ENCODE measurements around the gene BTBD2.

The BTBD2 gene

DNA sequence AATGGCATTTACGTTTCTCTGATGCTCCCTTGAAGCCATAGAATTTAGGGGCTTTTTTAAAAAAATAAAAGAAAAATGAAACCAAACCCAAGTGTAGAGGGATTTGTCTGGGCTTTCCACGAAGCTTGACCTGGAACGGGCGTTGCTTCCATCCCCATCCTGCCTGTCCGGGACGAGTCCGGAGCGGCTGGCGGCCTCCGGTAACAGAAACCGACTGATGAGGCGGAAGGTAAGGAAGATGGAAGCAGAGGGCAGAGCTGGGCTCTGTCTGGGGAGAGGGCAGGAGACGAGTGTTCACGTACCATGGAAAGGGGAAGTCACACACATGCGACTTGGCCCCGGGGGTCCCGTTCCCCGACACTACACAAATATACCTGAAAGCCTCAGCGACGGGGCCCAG is 34.3 kb downstream of the BTBD2 start:
- no peak for DNase-seq

DNA sequence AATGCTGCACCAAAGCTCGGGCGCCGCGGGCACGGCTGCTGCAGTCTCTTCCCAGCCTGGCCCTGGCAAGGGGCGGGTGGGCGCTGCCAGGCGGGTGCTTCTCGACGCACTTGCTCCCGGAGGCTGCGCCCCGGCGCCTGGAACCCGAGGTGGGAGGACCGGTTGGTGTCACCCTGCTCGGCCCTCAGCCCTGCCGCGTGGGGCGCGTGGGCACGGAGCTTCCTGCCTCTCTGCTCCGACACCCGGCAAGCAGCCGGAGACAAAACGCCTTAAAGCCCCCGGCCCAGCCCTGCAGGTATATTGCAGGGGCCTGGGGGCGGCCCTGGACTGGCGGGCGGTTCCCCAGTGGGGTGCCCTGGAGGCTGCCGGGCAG is 34.7 kb downstream of the BTBD2 start:
- no peak for DNase-seq

DNA sequence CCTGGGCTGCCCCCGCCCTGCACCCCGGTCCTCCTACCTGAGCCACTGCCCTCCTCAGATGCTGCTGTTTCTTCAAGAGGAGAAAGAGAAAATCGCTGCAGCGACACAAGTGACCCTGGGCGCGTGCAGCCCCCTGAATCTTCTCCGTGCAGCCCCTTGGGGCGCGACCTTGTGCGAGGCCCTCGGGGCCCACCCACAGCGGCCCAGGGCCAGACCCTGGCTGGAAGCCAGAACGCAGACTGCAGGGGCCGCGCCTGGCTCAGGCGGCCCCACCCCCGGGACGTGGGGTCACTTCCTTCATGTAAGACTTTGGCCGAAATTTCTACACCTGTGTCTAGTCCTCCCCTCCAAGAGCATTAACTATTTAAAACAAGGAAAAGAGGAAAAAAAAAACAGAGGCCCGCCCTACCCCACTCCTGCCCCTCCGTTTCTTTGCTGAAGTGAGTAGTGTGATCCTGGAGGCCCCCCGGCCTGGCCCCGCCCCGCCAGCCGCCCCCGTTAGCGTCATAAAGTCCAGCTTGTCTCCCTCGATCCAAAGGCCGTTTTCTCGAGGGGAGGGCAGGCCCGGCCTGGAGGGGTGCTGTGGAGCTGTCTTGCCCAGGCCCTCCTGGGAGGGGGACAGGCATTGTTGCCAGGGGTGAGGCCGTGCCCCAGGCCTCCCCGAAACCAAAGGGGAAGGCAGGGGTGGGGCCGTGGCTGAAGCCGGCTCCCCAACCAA is 35.3 kb downstream of the BTBD2 start:
- no peak for DNase-seq

DNA sequence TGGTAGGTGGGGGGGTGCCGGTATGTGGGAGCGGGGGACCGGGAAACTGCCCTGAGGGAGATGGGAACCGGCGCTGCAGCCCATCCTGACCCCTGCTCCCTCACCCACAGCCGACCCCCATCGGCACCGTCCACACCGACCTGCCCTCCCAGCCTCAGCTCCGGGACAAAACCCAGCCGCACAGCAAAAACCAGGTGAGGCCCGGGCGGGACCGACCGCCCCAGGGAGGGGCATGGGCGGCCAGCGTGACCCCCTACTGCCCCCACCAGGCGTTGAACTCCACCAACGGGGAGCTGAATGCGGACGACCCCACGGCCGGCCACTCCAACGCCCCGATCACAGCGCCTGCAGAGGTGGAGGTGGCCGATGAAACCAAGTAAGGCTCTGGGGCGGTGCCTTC is 35.9 kb downstream of the BTBD2 start:
- DNase-seq, result no peak

DNA sequence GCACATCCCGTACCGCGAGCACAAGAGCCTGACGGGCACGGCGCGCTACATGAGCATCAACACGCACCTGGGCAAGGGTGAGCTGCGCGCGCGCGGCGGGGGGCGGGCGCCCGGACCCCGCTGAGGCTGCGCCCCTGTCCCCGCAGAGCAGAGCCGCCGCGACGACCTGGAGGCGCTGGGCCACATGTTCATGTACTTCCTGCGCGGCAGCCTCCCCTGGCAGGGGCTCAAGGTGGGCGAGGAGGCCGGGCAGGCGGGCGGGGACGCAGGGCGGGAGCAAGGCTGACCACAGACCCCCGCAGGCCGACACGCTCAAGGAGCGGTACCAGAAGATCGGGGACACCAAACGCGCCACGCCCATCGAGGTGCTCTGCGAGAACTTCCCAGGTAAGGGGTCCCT is 36.5 kb downstream of the BTBD2 start:
- no peak for DNase-seq

DNA sequence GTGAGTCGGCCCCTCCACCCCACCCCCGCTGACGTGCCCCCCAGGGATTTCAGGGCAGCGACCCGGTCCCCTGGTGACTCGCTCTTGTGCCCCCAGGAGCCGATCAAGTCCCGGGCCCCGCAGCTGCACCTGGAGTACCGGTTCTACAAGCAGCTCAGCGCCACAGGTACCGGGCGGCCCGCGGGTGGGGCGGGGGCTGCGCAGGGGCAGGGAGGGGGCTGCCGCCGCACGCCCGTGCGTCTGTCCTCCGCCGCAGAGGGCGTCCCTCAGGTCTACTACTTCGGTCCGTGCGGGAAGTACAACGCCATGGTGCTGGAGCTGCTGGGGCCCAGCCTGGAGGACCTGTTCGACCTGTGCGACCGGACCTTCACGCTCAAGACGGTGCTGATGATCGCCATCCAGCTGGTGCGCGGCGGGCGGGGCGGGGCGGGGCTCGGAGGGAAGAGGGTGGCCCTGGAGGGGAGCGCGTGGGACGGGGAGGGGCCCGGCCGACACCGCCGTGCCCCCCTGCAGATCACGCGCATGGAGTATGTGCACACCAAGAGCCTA is 37.1 kb downstream of the BTBD2 start:
- no peak for DNase-seq

DNA sequence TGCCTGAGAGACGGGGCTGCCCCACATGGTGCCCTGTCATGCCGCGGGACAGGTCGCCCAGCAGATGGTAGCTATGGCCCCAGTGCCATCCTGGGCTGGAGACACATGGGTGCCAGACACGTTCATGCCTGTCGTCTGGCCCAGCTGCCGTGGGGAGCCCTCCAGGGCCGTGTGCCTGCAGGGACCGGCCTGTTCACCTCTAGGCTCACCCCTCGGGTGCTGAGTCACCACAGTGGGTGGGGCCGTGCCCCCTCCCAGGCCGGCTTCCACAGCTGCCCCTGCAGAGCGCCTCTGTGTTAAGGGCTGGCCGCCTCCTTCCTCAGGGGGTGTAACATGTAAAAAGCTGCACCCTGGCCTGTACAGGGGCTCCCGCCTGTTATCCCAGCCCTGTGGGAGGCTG is 38.4 kb downstream of the BTBD2 start:
- no peak for DNase-seq

DNA sequence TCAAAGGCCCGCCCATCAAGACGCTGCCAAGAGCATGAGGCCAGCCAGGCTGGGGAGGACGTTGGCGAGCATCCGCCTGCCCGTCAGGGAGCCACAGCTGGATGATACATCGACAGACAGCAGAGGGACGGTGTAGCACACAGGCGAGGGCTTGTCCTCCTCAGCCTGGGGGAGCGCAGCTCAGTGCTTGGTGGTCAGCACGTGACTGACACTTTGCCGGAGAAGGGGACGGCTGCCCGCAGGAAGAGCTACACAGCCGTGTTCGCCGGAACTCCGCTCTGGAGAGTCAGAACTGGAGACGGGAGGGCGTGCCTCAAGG is 40.4 kb downstream of the BTBD2 start:
- DNase-seq, result no peak

DNA sequence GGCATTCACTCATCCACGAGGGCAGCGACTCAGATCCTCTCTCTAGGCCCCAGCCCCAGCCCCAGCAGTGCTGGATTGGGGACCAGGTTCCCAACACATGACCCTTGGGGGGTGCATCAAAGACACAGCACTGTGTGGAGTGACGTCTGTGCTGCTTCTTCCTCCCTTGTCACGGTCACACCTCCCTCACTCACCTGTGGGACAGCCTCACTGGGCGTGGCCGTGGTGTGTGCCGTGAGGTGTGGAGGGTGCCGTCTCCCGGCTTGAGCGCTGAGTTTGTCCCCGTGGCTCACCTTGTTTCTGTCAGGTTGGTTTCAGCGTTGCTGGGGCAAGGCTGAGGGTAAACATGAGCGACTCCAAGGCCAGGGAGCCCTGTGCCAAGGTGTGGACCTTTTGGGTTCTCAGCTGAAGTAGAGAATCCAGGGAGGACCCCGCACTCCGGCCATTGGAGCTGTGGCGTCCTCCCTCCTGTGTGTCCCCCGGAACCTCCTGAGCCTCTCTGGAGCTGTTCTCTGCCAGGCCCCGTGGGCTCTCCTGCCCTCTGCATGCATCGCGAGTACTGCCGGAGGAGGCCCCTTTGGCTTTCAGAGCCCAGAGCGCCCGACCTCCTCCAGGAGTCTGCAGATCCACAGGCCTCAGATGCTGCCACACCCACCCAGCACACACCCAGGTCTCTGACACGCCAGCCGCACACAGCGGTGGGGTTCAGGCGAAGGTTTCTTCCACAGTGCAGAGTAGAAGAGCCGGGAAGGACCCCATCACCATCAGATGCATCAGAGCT is 40.9 kb downstream of the BTBD2 start:
- DNase-seq, result no peak

DNA sequence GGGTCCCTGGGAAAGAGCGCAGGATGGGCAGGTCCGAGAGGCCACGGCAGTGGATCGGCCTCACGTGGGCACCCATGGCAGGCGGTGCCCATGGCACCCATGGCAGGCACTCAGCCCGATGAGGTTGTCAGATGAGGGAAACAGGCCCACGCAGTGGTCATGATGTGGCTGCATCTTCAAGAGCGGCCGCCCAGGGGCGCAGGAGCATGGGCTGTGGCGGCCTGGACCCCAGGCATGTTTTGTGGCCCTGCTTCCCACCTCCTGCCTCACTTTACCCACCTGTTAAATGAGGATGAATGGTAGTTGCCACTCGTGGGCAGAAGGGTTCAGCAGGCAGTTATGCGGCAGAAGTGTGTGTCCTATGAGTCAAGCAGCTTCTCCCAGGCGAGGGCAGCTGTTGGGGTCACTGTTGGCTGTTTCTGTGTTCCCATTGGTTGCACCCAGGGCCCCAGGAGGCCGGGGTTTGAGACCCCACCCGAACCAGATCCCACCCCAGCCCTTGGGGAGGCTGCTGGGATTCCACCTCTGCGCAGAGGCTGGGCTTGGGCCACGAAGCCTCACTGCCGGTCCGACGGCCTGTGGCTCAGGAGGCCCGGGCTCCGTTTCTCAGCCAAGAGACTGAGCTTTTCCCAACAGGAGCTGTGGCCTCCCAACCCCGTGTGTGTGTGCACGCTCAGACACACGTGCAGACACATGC is 44.6 kb downstream of the BTBD2 start:
- no peak for DNase-seq

DNA sequence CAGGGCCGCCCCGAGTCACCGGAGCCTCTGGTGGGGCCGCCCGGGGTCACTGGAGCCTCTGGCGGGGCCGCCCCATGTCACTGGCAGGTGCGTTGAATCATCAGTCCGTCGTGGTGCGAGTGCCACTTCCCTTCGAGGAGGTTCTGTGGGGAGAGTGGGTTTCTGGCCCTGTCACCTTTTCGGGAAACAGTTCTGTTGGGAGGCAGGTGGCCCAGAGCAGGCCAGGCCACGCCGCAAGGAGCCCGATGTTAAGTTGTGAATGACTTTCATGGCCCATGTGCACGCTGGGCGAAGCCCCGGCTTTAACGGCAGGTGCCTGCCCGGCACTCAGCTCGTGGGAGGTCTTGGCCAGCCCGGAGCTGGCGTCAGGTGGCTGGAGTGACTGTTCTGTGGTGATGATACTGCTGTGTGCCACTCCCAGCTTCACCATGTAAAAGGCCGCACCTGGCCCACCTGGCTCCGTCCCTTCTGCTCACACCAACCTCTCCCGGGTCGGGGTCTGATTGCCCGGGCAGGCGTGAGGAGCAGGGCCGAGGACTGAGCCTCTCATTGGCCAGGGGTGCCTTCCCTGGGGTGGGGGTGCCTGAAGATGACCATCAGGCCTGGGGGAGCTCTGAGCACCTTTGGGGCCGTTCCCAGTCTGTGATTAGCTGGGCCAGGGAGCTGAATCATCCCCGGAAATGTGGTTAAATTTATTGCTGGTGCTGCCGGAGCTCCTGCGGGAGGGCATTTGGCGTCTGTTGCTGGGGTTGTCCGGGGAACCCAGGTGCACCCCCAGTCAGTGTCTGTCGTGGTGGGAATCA is 45.3 kb downstream of the BTBD2 start:
- no peak for DNase-seq

DNA sequence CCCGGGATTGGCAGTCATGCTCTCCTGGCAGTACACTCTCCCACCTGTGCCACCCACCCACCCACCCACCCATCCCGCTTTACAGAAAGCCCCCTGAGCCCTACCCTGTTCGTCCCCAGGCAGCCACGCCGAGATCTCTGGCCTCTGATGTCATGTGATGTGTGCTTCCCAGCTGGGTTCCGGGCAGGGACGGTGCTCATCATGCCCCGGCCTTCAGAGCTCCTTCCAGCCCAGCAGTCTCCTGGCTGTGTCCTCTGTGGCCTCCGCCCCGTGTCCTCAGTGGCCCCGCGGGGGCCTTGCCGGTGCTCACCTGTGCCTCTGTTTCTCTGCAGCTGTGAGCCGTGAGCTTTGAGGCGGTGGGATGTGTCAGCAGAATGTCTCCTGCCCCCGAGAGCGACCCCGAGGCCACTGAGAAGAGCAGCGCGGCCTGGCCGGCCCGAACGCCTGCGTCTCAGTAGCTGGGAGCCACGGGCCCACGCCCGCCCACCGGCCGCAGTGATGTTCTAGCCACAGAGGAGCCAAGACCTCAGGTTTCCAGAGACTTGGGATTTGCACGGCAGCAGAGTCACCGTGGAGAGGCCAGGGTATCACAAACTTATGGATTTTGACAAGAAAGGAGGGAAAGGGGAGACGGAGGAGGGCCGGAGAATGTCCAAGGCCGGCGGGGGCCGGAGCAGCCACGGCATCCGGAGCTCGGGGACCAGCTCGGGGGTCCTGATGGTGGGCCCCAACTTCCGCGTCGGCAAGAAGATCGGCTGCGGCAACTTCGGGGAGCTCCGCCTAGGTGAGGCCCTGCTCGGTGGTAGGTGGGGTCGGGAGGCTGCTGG is 46.1 kb downstream of the BTBD2 start:
- DNase-seq, result no peak

DNA sequence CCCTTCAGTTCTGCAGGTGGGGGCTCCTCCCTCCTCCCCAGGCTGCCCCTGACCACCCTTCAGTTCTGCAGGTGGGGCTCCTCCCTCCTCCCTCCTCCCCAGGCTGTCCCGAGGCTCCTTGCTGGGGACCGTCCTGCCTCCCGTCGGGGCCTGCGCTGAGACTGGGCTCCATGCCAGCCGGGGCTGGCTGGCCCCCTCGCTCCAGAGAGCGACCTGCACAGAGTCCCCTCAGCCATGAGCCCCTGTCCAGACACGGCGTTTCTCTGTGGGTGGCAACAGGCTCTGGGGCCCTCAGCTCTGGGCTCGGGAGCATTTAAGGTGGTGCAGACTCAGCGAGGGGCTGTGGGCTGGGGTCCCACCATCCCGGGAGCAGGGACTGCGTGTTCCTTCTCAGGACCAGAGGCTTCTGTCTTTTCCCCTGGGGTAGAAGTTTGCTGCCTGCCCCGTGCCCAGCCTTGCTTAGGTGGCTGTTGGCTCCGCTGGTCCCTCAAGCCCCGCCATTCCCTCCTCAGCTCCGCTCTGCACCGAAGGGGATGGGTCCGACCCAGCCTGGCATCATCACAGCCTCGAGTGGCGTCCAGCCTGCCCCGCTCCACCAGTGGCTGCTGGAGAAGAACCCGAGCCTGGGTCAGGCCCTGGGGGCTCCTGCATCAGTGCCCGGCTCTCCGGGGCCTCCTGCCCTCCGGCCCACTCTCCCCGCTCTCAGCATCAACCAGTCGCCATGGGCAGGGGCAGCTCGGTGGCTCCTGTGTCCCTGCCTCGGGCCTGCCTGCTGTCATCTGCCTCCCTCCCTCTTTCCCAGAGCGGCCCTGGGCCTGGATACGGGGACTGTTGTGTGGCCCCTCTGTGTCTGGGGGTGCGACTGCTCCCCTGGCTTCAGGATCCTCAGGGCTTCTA is 47.0 kb downstream of the BTBD2 start:
- DNase-seq, result no peak

DNA sequence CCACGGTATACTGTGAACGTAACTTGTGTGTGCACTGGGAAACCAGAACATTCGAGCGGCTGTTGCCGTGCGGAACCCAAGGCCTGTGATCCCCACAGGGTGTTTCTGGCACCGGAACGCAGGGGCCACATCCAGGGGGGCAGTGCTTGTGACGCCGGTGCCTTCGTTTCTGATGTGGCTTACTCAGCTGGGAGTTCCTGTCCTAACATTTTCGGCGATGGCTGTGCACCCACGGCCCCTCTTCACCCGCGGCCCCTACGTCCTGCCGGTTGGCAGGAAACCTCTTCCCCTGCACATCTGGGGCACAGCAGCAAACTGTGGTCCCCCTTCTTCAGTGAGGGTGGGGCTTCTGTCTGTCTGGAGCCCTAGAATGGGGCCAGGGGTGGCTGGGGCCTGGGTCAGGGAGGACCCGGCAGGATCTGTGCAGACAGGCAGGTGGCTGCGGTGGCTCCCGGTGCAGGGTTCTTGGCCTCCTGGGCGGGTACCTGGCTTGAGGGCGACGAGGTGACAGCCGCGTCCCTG is 48.4 kb downstream of the BTBD2 start:
- peak; percentile 8 for DNase-seq

DNA sequence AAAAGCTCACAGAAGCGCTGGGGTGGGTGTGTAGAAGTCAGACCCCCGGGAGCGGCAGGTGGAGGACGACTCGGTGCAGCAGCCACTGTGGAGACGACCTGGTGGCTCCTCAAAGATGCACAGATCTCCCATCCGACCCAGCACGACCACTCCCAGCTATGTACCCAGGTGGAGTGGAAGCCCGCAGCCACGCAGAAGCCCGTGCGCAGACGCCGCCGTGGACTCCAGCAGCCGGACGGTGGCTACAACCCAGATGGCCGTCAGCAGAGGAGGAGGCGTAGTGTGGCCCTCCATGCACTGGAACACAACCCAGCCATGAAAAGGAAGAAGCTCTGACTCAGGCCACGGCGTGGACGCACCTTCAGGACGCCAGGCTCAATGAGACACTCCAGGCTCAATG is 52.8 kb downstream of the BTBD2 start:
- no peak for DNase-seq

DNA sequence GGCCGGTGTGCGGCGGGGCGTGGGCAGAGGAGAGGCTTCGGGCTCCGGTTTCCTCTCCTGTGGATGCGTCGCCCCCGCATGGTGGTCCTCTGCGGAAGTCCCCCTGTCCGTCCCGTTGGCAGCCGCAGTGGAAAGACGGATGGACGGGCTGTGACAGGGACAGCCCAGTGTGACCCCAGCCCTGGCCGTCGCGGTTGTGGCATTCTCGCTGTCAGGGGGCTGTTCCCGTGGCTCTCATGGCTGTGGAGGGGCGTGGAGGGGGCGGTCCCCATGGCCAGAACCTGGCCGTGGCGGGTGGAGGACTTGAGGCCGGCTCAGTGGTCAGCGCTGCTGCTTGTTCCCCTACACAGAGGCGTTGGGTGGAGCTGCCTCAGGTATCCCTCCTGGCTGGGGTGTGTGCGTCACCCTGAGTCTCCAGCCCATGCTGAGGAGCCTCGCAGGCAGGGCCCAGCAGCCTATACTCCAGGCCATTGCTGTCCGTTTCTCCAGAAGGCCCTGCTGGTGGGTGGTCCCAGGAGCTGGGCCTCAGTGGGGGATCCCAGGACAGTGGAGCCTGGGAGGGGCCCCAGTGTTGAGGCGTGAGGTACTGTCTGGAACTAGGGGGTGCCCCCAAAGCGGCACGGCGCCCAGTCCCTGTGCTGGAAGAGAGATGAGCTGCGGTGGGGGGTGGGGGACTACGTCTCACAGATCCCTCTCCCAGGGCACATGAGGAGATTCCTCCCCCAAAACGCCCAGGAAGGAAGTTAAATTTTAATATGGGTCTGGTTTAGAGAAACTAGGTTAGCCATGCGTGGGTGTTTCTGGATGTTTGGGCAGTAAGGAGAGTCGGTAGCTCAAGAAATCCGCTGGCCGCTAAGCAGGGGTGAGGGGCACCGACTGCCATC is 54.3 kb downstream of the BTBD2 start:
- no peak for DNase-seq

DNA sequence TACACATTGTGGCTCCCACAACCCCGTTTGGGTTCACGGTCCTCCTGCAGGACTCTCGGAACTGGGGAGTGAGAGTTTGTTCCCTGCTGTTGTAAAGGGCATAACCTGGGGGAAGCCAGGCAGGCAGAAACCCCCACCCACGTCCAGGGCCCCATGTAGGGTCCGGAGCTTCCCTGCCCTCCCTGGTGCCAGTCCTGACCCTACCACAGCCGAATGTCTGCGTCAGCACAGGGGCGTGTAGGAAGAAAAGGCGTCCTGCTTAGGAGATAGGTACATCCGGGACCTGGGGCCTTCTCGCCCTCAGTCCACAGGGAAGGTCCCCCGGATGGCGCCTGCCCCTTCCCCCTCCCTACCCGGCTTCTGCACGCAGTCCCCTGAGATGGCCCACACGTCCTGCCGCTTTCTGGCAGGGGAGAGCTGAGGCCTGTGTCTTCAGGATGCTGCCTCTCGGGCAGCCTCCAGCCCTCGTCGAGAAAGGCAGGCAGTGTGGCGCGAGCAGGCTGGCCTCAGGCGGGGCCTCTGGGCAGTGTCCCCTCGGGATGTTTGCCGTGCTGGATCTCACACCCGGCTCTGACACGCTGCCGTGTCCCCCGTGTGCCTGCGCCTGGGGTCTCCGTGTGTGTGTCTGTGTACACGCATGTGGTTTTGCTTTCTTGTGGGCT is 55.5 kb downstream of the BTBD2 start:
- DNase-seq, result no peak

DNA sequence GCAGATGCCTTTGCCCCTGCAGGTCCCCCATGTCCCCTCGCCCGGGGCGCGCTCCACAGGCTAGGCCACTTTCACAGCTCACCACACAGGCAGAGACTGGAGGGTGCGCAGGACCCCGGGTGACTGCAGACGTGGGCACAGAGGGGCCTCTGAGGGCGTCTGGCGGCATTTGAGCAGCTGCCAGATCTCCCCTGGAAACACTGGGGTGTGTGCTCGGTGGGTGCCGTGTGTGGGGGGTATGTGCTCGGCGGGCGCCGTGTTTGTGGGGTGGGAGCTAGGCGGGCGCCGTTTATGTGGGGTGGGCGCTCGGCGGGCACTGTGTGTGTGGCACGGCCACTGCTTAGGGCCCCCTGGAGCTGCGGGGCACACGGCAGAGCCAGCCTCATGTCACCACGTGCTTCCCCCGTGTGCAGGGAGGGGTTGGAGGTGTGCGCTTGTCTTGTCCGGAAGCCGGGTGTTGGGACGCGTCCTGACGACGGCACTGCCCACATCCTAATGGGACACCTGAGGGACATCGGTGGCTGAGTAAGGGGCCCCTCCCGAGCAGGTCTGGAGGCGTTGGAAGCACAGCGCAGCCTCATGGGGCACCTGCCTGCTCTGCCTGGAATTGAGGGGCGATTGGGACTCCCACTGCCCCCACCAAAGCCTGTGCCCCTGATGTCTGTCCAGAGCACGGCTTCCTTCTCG is 57.8 kb downstream of the BTBD2 start:
- no peak for DNase-seq
